Mucosa of descending colon (tissue), 3 donors: ENCODE measurements around the gene GRIN2A. TPM values are rescaled to one million over a fixed set of nuclear protein-coding genes. Genes with fewer than 3 reads are reported as not detected.

ENCODE experiments used
- ATAC-seq: fragments of 200-7000 bp; cut with Tn5 transposase; one replicate; pipeline ENCODE4 v1.9.1; 2020; ENCODE audit warnings: mild to moderate bottlenecking, moderate library complexity
- DNase-seq, 3 donors: peaks; one replicate each; pipeline ENCODE4 v3.0.0-alpha.2; 2020
- H3K36me3 ChIP-seq: fragments of 200-600 bp; one replicate; pipeline ENCODE4 v1.8.0; 2021; ENCODE audit warnings: low read depth, mild to moderate bottlenecking
- H3K4me1 ChIP-seq: fragments of 200-600 bp; one replicate; pipeline ENCODE4 v1.8.0; 2021; ENCODE audit warnings: low read depth, mild to moderate bottlenecking
- H3K4me3 ChIP-seq: fragments of 200-600 bp; one replicate; pipeline ENCODE4 v1.8.0; 2021; ENCODE audit warnings: mild to moderate bottlenecking
- H3K9me3 ChIP-seq: fragments of 200-600 bp; one replicate; pipeline ENCODE4 v1.8.0; 2021; ENCODE audit warnings: mild to moderate bottlenecking
- CTCF ChIP-seq: fragments of 200-600 bp; IDR thresholded peaks from one replicate; pipeline ENCODE4 v1.8.0; 2022; ENCODE audit warnings: antibody characterized with exemption, mild to moderate bottlenecking
- intact Hi-C, 2 donors: fragments of 100-400 bp; cut with DNase I in 1 of 2; cut with micrococcal nuclease in 1 of 2; formaldehyde crosslinking; loops; one replicate each; pipeline versions ENCODE4 v1.11.0 to v1.11.1; 2022; cut with DNase I, micrococcal nuclease
- total RNA-seq, 3 donors: library from RNA; stranded (reverse); fragmentation: NEBNext Ultra II Directional in 2 of 3; extraction: Animal tissue kit (Norgen Biotek cat#: 25700) in 2 of 3; gene quantifications; one replicate each; pipeline versions ENCODE4 v1.2.1 to v1.2.4, GENCODE V29; 2021 to 2023
- donor health status: DM: no; HTN: no; CAD: no; lungs with moderate emphysema.
- donor health status: DM: no; HTN: no; CAD: no.
- donor health status: DM: no; HTN: yes; CAD: no.

The GRIN2A gene
- total RNA-seq, 3 donors from 2014 or later = 0.39 to 0.57 (median 0.49) TPM

GRCh38 chr16:9907752-9908151 is 274.5 kb downstream of the GRIN2A start:
- intact Hi-C loops = no loop called here
- H3K9me3 ChIP-seq = no peaks in the 10 kb centered on the region
- DNase-seq (no peak), ATAC-seq (no peak)
- no peaks in the 10 kb centered on the region for H3K4me1 ChIP-seq
- H3K4me3 ChIP-seq = no peak overlapping the region
- H3K36me3 ChIP-seq = no peaks in the 10 kb centered on the region
- no peak for TF ChIP-seq CTCF

- H3K9me3 ChIP-seq = no peaks in the 10 kb centered on the region
- ATAC-seq (no peak), DNase-seq (no peak)
- H3K4me1 ChIP-seq = no peaks in the 10 kb centered on the region
- H3K4me3 ChIP-seq = no peak overlapping the region
- no peak for TF ChIP-seq CTCF
- no peaks in the 10 kb centered on the region for H3K36me3 ChIP-seq
- intact Hi-C loops = no loop called here
Measured at GRCh38 chr16:9906218-9906617, 276.0 kb downstream of the GRIN2A start.

- TF ChIP-seq CTCF = no peak
- intact Hi-C loops = no loop called here
- ATAC-seq = no peak
Measured at GRCh38 chr16:9904526-9904925, 277.7 kb downstream of the GRIN2A start.

GRCh38 chr16:9900576-9900975 is 281.7 kb downstream of the GRIN2A start:
- Histone ChIP-seq H3K9me3 (no peaks in the 10 kb centered on the region), H3K4me3 (no peak overlapping the region), H3K4me1 (no peaks in the 10 kb centered on the region), H3K36me3 (no peaks in the 10 kb centered on the region)
- TF ChIP-seq CTCF = no peak
- no peak for ATAC-seq
- intact Hi-C loops = no loop called here
- DNase-seq = no peak

More at GRCh38 chr16:9904526-9904925, 277.7 kb downstream of the GRIN2A start:
- no peak overlapping the region for H3K4me3 ChIP-seq
- no peaks in the 10 kb centered on the region for H3K9me3 ChIP-seq
- no peaks in the 10 kb centered on the region for H3K36me3 ChIP-seq
- no peak for DNase-seq
- H3K4me1 ChIP-seq = no peaks in the 10 kb centered on the region

- ATAC-seq = no peak
Measured at GRCh38 chr16:9898555-9898954, 283.7 kb downstream of the GRIN2A start.

More at GRCh38 chr16:9898555-9898954, 283.7 kb downstream of the GRIN2A start:
- Histone ChIP-seq H3K9me3 (no peaks in the 10 kb centered on the region), H3K36me3 (no peaks in the 10 kb centered on the region), H3K4me1 (no peaks in the 10 kb centered on the region), H3K4me3 (no peak overlapping the region)
- no peak for TF ChIP-seq CTCF
- intact Hi-C loops = no loop called here
- DNase-seq = no peak
